Forelimb muscle (tissue), 1 donor: ENCODE data around the gene IQCK. TPM values are rescaled to one million over a fixed set of nuclear protein-coding genes. Genes with fewer than 3 reads are reported as not detected.

Experiments used
- DNase-seq: peaks from one replicate; pipeline ENCODE4 v3.0.0-alpha.2; 2013; ENCODE audit warnings: low read depth
- polyA plus RNA-seq: library from polyadenylated mRNA; unstranded; fragments of 120-200 nt; gene quantifications from one replicate; pipeline ENCODE4 v1.2.1, GENCODE V29; 2013; ENCODE audit not compliant: insufficient read length

The IQCK gene
- polyA plus RNA-seq, 1 donor: 14.2 TPM

GRCh38 chr16:19835968-19836421, 117.9 kb downstream of the IQCK start:
- no peak for DNase-seq

- no peak for DNase-seq
Observed at GRCh38 chr16:19837331-19837980, 119.4 kb downstream of the IQCK start.

- no peak for DNase-seq
Observed at GRCh38 chr16:19837984-19838707, 120.1 kb downstream of the IQCK start.

- no peak for DNase-seq
Observed at GRCh38 chr16:19840524-19841110, 122.5 kb downstream of the IQCK start.

GRCh38 chr16:19841184-19841583, 123.1 kb downstream of the IQCK start:
- no peak for DNase-seq

- DNase-seq: no peak
Observed at GRCh38 chr16:19842426-19843157, 124.5 kb downstream of the IQCK start.

GRCh38 chr16:19843371-19843770, 125.3 kb downstream of the IQCK start:
- DNase-seq: no peak

- DNase-seq: no peak
Observed at GRCh38 chr16:19844945-19845641, 127.0 kb downstream of the IQCK start.

- DNase-seq: no peak
Observed at GRCh38 chr16:19846436-19846835, 128.4 kb downstream of the IQCK start.

- DNase-seq: no peak
Observed at GRCh38 chr16:19848756-19849155, 130.7 kb downstream of the IQCK start.

GRCh38 chr16:19850131-19850817, 132.2 kb downstream of the IQCK start:
- no peak for DNase-seq

GRCh38 chr16:19851476-19851875, 133.4 kb downstream of the IQCK start:
- DNase-seq: no peak

- no peak for DNase-seq
Observed at GRCh38 chr16:19853132-19853741, 135.2 kb downstream of the IQCK start.

- DNase-seq: no peak
Observed at GRCh38 chr16:19853742-19854542, 135.9 kb downstream of the IQCK start.

- no peak for DNase-seq
Observed at GRCh38 chr16:19854543-19854876, 136.4 kb downstream of the IQCK start.

GRCh38 chr16:19856120-19856519, 138.0 kb downstream of the IQCK start:
- DNase-seq: no peak

- no peak for DNase-seq
Observed at GRCh38 chr16:19857593-19858339, 139.7 kb downstream of the IQCK start.

GRCh38 chr16:19858340-19859018, 140.4 kb downstream of the IQCK start:
- DNase-seq: no peak

- DNase-seq: no peak
Observed at GRCh38 chr16:19859166-19859565, 141.1 kb downstream of the IQCK start.
